DMS114 treated with DMSO at 0.1 percent for 48 hours (cell line): ENCODE results near the gene CNTN6.

ENCODE experiments used
- DNase-seq: peaks from one replicate; lab custom pipeline; 2025; ENCODE audit not compliant: unreplicated experiment; lab: John Stamatoyannopoulos, UW

Gene CNTN6

GRCh38 chr3:1171320-1171719 lies 78.5 kb downstream of the CNTN6 start:
- no peak for DNase-seq

- DNase-seq = no peak
Observed at GRCh38 chr3:1172644-1173043, 79.8 kb downstream of the CNTN6 start.

GRCh38 chr3:1179146-1179545 lies 86.3 kb downstream of the CNTN6 start:
- DNase-seq = no peak

- DNase-seq = no peak
Observed at GRCh38 chr3:1183320-1184048, 90.7 kb downstream of the CNTN6 start.

- no peak for DNase-seq
Observed at GRCh38 chr3:1190569-1190968, 97.7 kb downstream of the CNTN6 start.

GRCh38 chr3:1191026-1191425 lies 98.2 kb downstream of the CNTN6 start:
- no peak for DNase-seq

- no peak for DNase-seq
Observed at GRCh38 chr3:1195947-1196346, 103.1 kb downstream of the CNTN6 start.

- DNase-seq = no peak
Observed at GRCh38 chr3:1197051-1197450, 104.2 kb downstream of the CNTN6 start.

GRCh38 chr3:1200371-1200770 lies 107.5 kb downstream of the CNTN6 start:
- DNase-seq = no peak

GRCh38 chr3:1207904-1208303 lies 115.1 kb downstream of the CNTN6 start:
- DNase-seq = no peak

- no peak for DNase-seq
Observed at GRCh38 chr3:1214933-1215332, 122.1 kb downstream of the CNTN6 start.

GRCh38 chr3:1216856-1217255 lies 124.0 kb downstream of the CNTN6 start:
- no peak for DNase-seq

- no peak for DNase-seq
Observed at GRCh38 chr3:1227111-1227510, 134.3 kb downstream of the CNTN6 start.

- no peak for DNase-seq
Observed at GRCh38 chr3:1228289-1228688, 135.5 kb downstream of the CNTN6 start.

GRCh38 chr3:1230920-1231319 lies 138.1 kb downstream of the CNTN6 start:
- DNase-seq = no peak

- no peak for DNase-seq
Observed at GRCh38 chr3:1232276-1232675, 139.5 kb downstream of the CNTN6 start.

GRCh38 chr3:1235526-1236120 lies 142.8 kb downstream of the CNTN6 start:
- DNase-seq = no peak

- DNase-seq = no peak
Observed at GRCh38 chr3:1251282-1252060, 158.6 kb downstream of the CNTN6 start.

- no peak for DNase-seq
Observed at GRCh38 chr3:1252061-1252430, 159.2 kb downstream of the CNTN6 start.

GRCh38 chr3:1262246-1262645 lies 169.4 kb downstream of the CNTN6 start:
- no peak for DNase-seq

GRCh38 chr3:1263121-1263520 lies 170.3 kb downstream of the CNTN6 start:
- no peak for DNase-seq

- no peak for DNase-seq
Observed at GRCh38 chr3:1269808-1270207, 177.0 kb downstream of the CNTN6 start.
